SJSA1 (cell line): ENCODE results near the gene PPP2R5D. TPM values are rescaled to one million over a fixed set of nuclear protein-coding genes. Genes with fewer than 3 reads are reported as not detected.

Source experiments
- DNase-seq, 2 experiments: peaks; one replicate each; pipeline ENCODE4 v3.0.0-alpha.2; 2015 to 2020; ENCODE audit warnings: low spot score in 2 of 2, low read depth in 1 of 2
- H3K27ac ChIP-seq: fragments of 250-450 bp; sonication (Bioruptor Pico); 2 replicates; pipeline ENCODE4 v1.5.1; 2020; ENCODE audit warnings: mild to moderate bottlenecking, moderate library complexity
- H3K27me3 ChIP-seq: fragments of 250-450 bp; sonication (Bioruptor Pico); replicated peaks from 2 replicates; pipeline ENCODE4 v1.5.1; 2020; ENCODE audit warnings: mild to moderate bottlenecking, moderate library complexity
- H3K36me3 ChIP-seq: fragments of 250-450 bp; sonication (Bioruptor Pico); 2 replicates; pipeline ENCODE4 v1.5.1; 2020; ENCODE audit warnings: mild to moderate bottlenecking
- H3K4me1 ChIP-seq: fragments of 250-450 bp; sonication (Bioruptor Pico); replicated peaks from 2 replicates; pipeline ENCODE4 v1.6.1; 2021; ENCODE audit warnings: mild to moderate bottlenecking
- H3K4me3 ChIP-seq: fragments of 250-450 bp; sonication (Bioruptor Pico); 2 replicates; pipeline ENCODE4 v1.5.1; 2020; ENCODE audit warnings: mild to moderate bottlenecking
- H3K9me3 ChIP-seq: fragments of 250-450 bp; sonication (Bioruptor Pico); replicated peaks from 2 replicates; pipeline ENCODE4 v1.5.1; 2020; ENCODE audit warnings: mild to moderate bottlenecking
- total RNA-seq: library from RNA; depleted of rRNA; stranded (reverse); fragments of >200 nt; shearing (Covaris generic); gene quantifications from 2 replicates; pipeline ENCODE4 v1.2.3, GENCODE V29; 2014

Gene PPP2R5D
- total RNA-seq, 1 experiment from 2014 or later: 63.4 TPM

DNA sequence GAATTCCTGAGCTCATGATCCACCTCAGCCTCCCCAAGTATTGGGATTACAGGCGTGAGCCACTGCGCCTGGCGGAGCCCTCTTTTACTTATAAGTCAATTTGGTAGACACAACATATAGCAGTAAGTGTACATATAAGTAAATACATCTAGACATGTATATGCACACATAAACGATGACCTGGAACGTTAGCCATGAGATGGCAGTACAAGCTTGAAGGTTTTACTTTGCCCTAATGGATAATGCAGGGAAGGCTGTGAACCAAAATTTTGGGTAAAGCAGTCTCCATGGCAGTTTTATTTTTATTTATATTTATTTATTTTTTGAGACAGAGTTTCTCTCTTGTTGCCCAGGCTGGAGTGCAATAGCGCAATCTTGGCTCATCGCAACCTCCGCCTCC is 26.2 kb upstream of the PPP2R5D start:
- no peak for DNase-seq
- Histone ChIP-seq H3K4me1 (peaks cover 11% of the 10 kb centered on the region; the same call in 1 of the 2 replicates), H3K9me3 (no peaks in the 10 kb centered on the region; the same call in 1 of the 2 replicates), H3K27me3 (no peaks in the 10 kb centered on the region; the same call in 1 of the 2 replicates), H3K36me3 (0 out of 2 replicates have a peak, but pooled peaks cover 3% of the 10 kb centered on the region), H3K27ac (no peak overlapping the region), H3K4me3 (no peak overlapping the region)

DNA sequence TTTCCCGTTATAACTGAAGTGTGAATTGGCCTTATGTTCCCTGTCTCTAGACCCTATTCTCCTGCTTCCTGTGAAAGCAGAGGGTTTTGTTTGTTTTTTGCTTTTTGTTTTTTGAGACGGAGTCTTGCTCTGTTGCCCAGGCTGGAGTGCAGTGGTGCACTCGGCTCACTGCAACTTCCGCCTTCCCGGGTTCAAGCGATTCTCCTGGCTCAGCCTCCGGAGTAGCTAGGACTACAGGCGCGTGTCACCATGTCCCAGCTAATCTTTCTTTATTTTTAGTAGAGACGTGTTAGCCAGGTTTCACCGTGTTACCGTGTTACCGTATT is 24.5 kb upstream of the PPP2R5D start:
- Histone ChIP-seq H3K27me3 (no peaks in the 10 kb centered on the region; the same call in 1 of the 2 replicates), H3K27ac (no peak overlapping the region), H3K9me3 (no peaks in the 10 kb centered on the region; the same call in 1 of the 2 replicates), H3K4me1 (peaks cover 11% of the 10 kb centered on the region; the same call in 1 of the 2 replicates), H3K36me3 (peaks cover 11% of the 10 kb centered on the region), H3K4me3 (no peak overlapping the region)
- no peak for DNase-seq

GRCh38 chr6:42960243-42961019 is 23.9 kb upstream of the PPP2R5D start, which contains the start of gene GNMT:
GNMT (plus strand) TSS chr6:42960754; CDS start chr6:42960768, 14 bp downstream.
- Histone ChIP-seq H3K4me1 (peaks cover 11% of the 10 kb centered on the region; the same call in 1 of the 2 replicates), H3K4me3 (peak within 1 kb of the TSS; percentile 3; the same call in 1 of the 2 replicates), H3K27me3 (no peaks in the 10 kb centered on the region; the same call in 1 of the 2 replicates), H3K36me3 (peaks cover 11% of the 10 kb centered on the region), H3K9me3 (no peaks in the 10 kb centered on the region; the same call in 1 of the 2 replicates), H3K27ac (no peak within 1 kb of the TSS)
- DNase-seq: no peak

DNA sequence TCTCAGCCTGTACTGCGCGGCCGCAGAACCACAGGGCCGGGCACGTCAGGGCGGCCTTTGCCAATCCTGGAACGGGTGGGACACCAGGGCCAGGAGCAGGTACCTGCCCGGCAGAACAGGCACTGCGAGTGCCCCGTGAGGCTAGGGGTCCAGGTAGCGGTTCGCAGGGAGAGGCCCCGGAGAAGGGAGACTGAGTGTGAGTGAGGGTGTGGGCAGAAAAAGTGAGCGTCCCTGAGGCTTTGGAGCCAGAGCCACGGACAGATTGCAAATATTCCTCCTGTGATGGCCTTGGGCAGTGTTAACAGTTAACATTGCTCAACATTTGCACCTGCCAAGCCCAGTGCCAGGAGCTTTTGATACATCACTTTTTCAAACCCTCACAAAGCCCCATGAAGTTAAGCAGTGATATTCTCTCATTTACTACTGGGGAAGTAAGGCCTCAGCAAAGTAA is 23.3 kb upstream of the PPP2R5D start:
- Histone ChIP-seq H3K36me3 (peaks cover 11% of the 10 kb centered on the region), H3K27me3 (no peaks in the 10 kb centered on the region; the same call in 1 of the 2 replicates), H3K9me3 (no peaks in the 10 kb centered on the region; the same call in 1 of the 2 replicates), H3K4me3 (no peak overlapping the region; the same call in 1 of the 2 replicates), H3K27ac (no peak overlapping the region), H3K4me1 (peaks cover 11% of the 10 kb centered on the region; the same call in 1 of the 2 replicates)
- no peak for DNase-seq

DNA sequence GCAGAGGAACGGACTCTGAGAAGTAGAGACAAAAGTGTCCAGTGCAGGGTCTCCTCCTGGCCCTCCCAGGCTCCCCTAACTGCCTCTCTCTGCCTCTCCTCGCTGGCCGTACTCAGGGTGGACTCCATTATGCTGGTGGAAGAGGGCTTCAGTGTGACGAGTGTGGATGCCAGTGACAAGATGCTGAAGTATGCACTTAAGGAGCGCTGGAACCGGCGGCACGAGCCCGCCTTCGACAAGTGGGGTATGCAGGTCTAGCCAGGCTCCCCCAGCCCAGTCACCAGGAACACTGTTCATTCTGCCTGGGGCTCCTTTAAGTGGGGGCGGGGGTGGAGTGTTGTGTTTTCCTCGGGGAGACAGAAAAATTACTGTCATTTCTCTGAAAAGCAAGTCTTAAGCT is 22.3 kb upstream of the PPP2R5D start:
- peaks cover 15% of the 10 kb centered on the region for H3K36me3 ChIP-seq
- H3K9me3 ChIP-seq: no peaks in the 10 kb centered on the region; the same call in 1 of the 2 replicates
- H3K4me1 ChIP-seq: peaks cover 11% of the 10 kb centered on the region; the same call in 1 of the 2 replicates
- H3K27ac ChIP-seq: no peak overlapping the region
- H3K4me3 ChIP-seq: no peak overlapping the region
- DNase-seq: no peak
- no peaks in the 10 kb centered on the region; the same call in 1 of the 2 replicates for H3K27me3 ChIP-seq

DNA sequence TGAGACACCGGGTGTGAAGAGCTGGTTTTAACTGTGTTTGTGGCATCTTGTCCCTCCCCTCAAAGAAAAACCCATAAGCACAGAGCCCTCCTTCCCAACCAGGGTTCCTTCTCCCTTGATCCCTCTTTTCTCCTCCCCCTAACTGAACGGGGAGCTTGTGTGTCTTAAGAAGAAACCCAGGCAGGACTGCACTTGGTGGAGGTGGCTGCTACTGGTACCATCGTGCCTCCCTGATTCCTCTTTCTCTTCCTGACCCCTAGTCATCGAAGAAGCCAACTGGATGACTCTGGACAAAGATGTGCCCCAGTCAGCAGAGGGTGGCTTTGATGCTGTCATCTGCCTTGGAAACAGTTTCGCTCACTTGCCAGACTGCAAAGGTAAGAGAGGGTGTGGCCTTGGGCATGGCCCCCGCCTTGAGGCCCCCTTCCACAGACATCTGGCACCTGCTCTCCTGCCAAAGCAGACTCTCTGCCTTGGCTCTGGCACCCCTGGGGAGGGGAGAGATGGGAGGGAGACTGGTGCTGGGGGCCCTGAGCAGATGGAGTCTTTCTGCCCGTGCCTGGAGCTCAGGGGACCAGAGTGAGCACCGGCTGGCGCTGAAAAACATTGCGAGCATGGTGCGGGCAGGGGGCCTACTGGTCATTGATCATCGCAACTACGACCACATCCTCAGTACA is 21.7 kb upstream of the PPP2R5D start:
- DNase-seq: no peak
- H3K4me3 ChIP-seq: no peak overlapping the region
- H3K27ac ChIP-seq: no peak overlapping the region
- H3K27me3 ChIP-seq: no peaks in the 10 kb centered on the region; the same call in 1 of the 2 replicates
- no peaks in the 10 kb centered on the region; the same call in 1 of the 2 replicates for H3K9me3 ChIP-seq
- H3K36me3 ChIP-seq: peaks cover 18% of the 10 kb centered on the region
- peaks cover 11% of the 10 kb centered on the region; the same call in 1 of the 2 replicates for H3K4me1 ChIP-seq

- Histone ChIP-seq H3K27ac (no peak overlapping the region), H3K36me3 (peaks cover 21% of the 10 kb centered on the region), H3K9me3 (no peaks in the 10 kb centered on the region; the same call in 1 of the 2 replicates), H3K4me1 (peaks cover 11% of the 10 kb centered on the region; the same call in 1 of the 2 replicates), H3K4me3 (no peak overlapping the region), H3K27me3 (no peaks in the 10 kb centered on the region; the same call in 1 of the 2 replicates)
- DNase-seq: no peak
Observed at GRCh38 chr6:42963179-42963854, 21.1 kb upstream of the PPP2R5D start.

- Histone ChIP-seq H3K4me3 (no peak overlapping the region), H3K27ac (no peak overlapping the region), H3K9me3 (no peaks in the 10 kb centered on the region; the same call in 1 of the 2 replicates), H3K4me1 (peaks cover 11% of the 10 kb centered on the region; the same call in 1 of the 2 replicates), H3K36me3 (peaks cover 27% of the 10 kb centered on the region), H3K27me3 (no peaks in the 10 kb centered on the region; the same call in 1 of the 2 replicates)
- DNase-seq: peak; percentile 45 to 66
Observed at GRCh38 chr6:42963855-42964605, 20.3 kb upstream of the PPP2R5D start.

DNA sequence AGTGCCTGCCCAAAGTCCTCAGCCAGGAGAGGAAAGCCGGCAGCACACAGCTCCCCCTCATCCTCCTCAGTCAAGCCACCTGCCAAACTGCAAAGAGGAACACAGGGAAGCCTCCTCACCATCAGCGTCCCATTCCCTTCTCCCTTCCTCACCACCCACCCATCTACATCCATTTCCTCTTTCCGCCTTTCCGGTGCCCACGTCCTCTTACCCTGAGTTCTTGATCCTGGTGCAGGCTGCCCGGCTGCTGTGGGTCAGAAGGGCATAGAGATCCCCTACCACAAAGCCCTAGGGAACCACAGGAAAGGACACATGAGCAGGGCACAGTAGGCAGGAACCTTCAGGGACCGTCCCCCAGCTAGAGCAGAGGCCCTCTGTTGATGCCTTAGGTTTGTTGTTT is 17.8 kb upstream of the PPP2R5D start:
- peaks cover 36% of the 10 kb centered on the region for H3K36me3 ChIP-seq

GRCh38 chr6:42967228-42967627 is 17.1 kb upstream of the PPP2R5D start:
- H3K36me3 ChIP-seq: peaks cover 36% of the 10 kb centered on the region
- DNase-seq: no peak
- no peaks in the 10 kb centered on the region for H3K9me3 ChIP-seq
- peaks cover 9% of the 10 kb centered on the region for H3K4me1 ChIP-seq
- no peaks in the 10 kb centered on the region for H3K27me3 ChIP-seq
- H3K27ac ChIP-seq: no peak overlapping the region
- H3K4me3 ChIP-seq: no peak overlapping the region

More for the DNA sequence above, 17.8 kb upstream of the PPP2R5D start:
- H3K4me3 ChIP-seq: no peak overlapping the region
- DNase-seq: no peak
- H3K27me3 ChIP-seq: no peaks in the 10 kb centered on the region
- no peaks in the 10 kb centered on the region for H3K9me3 ChIP-seq
- peaks cover 8% of the 10 kb centered on the region for H3K4me1 ChIP-seq
- H3K27ac ChIP-seq: no peak overlapping the region

DNA sequence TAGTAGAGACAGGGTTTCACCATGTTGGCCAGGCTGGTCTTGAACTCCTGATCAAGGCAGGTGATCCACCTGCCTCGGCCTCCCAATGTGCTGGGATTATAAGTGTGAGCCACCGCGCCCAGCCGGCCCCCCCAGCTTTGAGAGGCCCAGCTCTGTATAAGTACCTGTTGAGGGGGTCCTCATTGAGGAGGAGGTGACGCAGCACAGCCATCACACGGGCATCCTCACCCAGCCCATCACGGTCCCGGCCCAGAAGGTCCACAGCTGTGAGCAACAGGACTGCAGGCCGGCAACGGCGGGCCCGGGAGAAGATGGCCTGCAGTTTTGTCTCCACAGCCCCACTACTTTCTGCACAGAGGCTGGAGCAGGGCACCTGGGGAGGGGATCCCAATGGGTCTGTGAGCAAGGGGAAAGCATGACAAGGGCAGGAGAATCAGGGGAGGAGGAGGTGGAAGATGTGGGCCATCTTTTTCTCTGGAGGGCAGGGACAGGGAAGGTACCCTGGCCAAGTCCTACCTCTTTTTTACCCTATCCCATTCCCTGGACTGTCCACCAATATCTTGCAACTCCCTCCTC is 16.2 kb upstream of the PPP2R5D start:
- Histone ChIP-seq H3K9me3 (no peaks in the 10 kb centered on the region), H3K36me3 (peaks cover 37% of the 10 kb centered on the region), H3K27ac (no peak overlapping the region), H3K27me3 (no peaks in the 10 kb centered on the region), H3K4me1 (peaks cover 9% of the 10 kb centered on the region), H3K4me3 (no peak overlapping the region)
- no peak for DNase-seq

- H3K27ac ChIP-seq: no peak overlapping the region
Observed at GRCh38 chr6:42968783-42969182, 15.6 kb upstream of the PPP2R5D start.

More at GRCh38 chr6:42968783-42969182, 15.6 kb upstream of the PPP2R5D start:
- no peaks in the 10 kb centered on the region for H3K9me3 ChIP-seq
- DNase-seq: no peak
- peaks cover 36% of the 10 kb centered on the region for H3K36me3 ChIP-seq
- peaks cover 9% of the 10 kb centered on the region for H3K4me1 ChIP-seq
- no peaks in the 10 kb centered on the region for H3K27me3 ChIP-seq
- no peak overlapping the region for H3K4me3 ChIP-seq
